Measurements from ENCODE around the gene C19orf73. TPM values are rescaled to one million over a fixed set of nuclear protein-coding genes. Genes with fewer than 3 reads are reported as not detected.

The C19orf73 gene
- total and polyA plus RNA-seq, 9 of the 15 experiments (the other 6 are each of a cell fraction or from before 2014, with no cell fraction given) = 0.08 to 7.4 (median 1.4) TPM

DNA sequence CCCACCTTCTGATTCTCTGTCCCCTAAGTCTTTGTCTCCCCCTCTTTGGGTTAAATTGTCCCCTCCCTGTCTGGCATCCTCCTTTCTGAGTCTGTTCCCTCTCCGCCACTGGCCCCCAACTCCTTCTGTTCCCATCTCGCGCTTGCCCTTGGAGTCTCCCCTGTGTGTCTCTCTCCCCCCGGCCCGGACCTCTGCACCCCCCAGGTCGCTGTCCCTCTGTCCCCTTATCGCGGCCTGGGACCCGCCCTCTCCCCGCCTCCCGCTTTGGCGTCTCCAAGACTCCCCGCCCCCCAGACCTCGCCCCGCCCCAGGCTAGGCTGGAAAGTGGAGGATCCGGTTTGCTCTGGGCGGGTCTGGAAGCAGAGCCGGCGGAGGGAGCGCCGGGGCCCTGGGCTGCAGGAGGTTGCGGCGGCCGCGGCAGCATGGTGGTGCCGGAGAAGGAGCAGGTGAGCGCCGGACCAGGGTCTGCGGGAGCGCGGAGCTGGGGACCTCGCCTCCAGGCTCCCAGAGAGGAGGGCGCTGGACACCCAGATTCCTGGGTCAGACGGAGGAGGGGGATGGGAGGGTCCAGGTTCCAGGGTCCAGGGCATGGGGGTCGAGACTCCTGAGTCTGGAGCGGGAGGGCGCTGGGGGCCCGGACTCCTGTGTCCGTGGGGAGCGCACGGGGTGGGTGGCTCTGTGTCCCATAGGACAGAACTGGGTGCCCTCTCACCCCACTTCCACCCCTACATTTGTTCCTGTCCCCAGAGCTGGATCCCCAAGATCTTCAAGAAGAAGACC lies 38.7 kb upstream of the C19orf73 start, which contains the start of gene TRPM4 (continued):
- TF ChIP-seq IRF2 (CRISPR knock-in tag; IDR thresholded peaks at IDR 0.05) (no peak), ETV5 (CRISPR knock-in tag; IDR thresholded peaks at IDR 0.05; ENCODE audit: low read depth) (peak; percentile 74; the same call in 1 of the 2 replicates), MTA3 (IDR thresholded peaks at IDR 0.05; ENCODE audit: borderline replicate concordance) (0 out of 2 replicates have a peak, but pooled peaks have one; percentile 4), MTA2 (IDR thresholded peaks at IDR 0.05; ENCODE audit: low read depth) (peak; percentile 28; the same call in 1 of the 2 replicates), TBP (optimal IDR thresholded peaks at IDR 0.05; ENCODE audit: low read depth, low read length) (peak; percentile 85), FOXP1 (CRISPR knock-in tag; IDR thresholded peaks at IDR 0.05) (no peak), FOXJ3 (CRISPR knock-in tag; IDR thresholded peaks at IDR 0.05) (no peak), ZNF134 (CRISPR knock-in tag; conservative IDR thresholded peaks at IDR 0.05) (no peak; the same call in 1 of the 2 replicates), POLR2AphosphoS5 (IDR thresholded peaks at IDR 0.05; ENCODE audit: control insufficient read depth, insufficient read depth, low read depth, low read length) (peak; percentile 91), NR1H2 (CRISPR knock-in tag; IDR thresholded peaks at IDR 0.05) (no peak), NCOA6 (IDR thresholded peaks at IDR 0.05) (no peak), BRF2 (IDR thresholded peaks at IDR 0.05; ENCODE audit: borderline replicate concordance, insufficient read depth, insufficient read length) (no peak), ZNF12 (CRISPR knock-in tag; IDR thresholded peaks at IDR 0.05) (peak; percentile 74; the same call in 1 of the 2 replicates), SAP30 (IDR thresholded peaks at IDR 0.05; ENCODE audit: borderline replicate concordance, insufficient read depth, low read depth, low read length, poor library complexity, severe bottlenecking) (peak; percentile 11), RB1 (IDR thresholded peaks at IDR 0.05; ENCODE audit: low read depth) (no peak), ZNF121 (CRISPR knock-in tag; conservative IDR thresholded peaks at IDR 0.05) (no peak; the same call in 1 of the 2 replicates), LEF1 (IDR thresholded peaks at IDR 0.05) (peak; percentile 76), TEAD4 (IDR thresholded peaks at IDR 0.05; ENCODE audit: low read length) (no peak), TEAD4 (CRISPR knock-in tag; IDR thresholded peaks at IDR 0.05; ENCODE audit: borderline replicate concordance) (no peak), ZNF217 (CRISPR knock-in tag; IDR thresholded peaks at IDR 0.05) (no peak)
- TF ChIP-seq, protein P1, sequence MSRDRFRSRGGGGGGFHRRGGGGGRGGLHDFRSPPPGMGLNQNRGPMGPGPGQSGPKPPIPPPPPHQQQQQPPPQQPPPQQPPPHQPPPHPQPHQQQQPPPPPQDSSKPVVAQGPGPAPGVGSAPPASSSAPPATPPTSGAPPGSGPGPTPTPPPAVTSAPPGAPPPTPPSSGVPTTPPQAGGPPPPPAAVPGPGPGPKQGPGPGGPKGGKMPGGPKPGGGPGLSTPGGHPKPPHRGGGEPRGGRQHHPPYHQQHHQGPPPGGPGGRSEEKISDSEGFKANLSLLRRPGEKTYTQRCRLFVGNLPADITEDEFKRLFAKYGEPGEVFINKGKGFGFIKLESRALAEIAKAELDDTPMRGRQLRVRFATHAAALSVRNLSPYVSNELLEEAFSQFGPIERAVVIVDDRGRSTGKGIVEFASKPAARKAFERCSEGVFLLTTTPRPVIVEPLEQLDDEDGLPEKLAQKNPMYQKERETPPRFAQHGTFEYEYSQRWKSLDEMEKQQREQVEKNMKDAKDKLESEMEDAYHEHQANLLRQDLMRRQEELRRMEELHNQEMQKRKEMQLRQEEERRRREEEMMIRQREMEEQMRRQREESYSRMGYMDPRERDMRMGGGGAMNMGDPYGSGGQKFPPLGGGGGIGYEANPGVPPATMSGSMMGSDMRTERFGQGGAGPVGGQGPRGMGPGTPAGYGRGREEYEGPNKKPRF (IDR thresholded peaks at IDR 0.05; ENCODE audit: low read depth, low read length) = no peak
- TF ChIP-seq, protein P2, sequence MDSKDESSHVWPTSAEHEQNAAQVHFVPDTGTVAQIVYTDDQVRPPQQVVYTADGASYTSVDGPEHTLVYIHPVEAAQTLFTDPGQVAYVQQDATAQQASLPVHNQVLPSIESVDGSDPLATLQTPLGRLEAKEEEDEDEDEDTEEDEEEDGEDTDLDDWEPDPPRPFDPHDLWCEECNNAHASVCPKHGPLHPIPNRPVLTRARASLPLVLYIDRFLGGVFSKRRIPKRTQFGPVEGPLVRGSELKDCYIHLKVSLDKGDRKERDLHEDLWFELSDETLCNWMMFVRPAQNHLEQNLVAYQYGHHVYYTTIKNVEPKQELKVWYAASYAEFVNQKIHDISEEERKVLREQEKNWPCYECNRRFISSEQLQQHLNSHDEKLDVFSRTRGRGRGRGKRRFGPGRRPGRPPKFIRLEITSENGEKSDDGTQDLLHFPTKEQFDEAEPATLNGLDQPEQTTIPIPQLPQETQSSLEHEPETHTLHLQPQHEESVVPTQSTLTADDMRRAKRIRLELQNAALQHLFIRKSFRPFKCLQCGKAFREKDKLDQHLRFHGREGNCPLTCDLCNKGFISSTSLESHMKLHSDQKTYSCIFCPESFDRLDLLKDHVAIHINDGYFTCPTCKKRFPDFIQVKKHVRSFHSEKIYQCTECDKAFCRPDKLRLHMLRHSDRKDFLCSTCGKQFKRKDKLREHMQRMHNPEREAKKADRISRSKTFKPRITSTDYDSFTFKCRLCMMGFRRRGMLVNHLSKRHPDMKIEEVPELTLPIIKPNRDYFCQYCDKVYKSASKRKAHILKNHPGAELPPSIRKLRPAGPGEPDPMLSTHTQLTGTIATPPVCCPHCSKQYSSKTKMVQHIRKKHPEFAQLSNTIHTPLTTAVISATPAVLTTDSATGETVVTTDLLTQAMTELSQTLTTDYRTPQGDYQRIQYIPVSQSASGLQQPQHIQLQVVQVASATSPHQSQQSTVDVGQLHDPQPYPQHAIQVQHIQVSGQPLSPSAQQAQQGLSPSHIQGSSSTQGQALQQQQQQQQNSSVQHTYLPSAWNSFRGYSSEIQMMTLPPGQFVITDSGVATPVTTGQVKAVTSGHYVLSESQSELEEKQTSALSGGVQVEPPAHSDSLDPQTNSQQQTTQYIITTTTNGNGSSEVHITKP (IDR thresholded peaks at IDR 0.05; ENCODE audit: partially characterized antibody) = peak; percentile 68

Measured in K562 (cell line).